Measurements from ENCODE around the gene ZNF219.
"Not testable (repeated sequence)": the region's sequence is repeated elsewhere in the genome, so short reads cannot be mapped to it uniquely, and the experiment has no call there.

The ZNF219 gene

DNA sequence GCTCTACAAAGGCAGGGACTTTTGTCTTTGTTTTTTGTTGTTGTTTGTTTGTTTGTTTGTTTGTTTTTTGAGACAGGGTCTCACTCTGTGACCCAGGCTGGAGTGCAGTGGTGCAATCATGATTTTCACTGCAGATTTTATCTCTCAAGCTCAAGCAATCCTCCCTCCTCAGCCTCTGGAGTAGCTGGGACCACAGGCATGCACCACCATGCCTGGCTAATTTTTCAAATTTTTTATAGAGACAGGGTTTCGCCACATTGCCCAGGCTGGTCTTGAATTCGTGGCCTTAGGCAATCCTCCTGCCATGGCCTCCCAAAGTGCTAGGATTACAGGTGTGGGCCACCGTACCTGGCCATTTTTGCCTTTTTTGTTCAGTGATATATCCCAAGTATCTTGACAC, 57.5 kb downstream of the ZNF219 start:
- not testable (repeated sequence) for DNase-seq

DNA sequence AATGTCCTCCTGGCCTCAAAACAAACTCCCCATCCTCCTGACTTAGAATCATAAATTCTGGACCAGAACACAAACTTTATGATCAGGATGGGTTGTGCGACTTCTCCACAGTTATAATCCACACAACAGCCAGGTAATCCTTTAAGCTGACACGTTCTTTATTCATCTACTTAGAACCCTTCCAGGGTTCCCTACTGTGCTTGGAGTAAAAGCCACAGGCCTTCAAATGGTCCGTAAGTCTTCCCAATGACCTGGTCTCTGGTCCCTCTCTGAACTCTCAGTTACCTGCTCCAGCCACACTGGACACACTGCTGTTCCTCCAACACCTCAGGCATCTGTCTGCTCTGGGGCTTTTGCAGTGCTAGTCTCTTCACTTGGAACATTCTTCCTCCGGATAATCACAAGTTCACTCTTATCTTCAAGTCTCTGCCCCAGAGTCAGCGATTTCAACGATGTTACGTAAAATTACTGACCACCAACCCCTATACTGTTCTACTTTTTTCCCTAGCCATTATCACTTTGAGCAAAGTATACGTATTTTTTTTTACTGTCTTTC, 58.0 kb downstream of the ZNF219 start:
- DNase-seq: no peak

Measured in NCI-H345 (cell line).